ENCODE measurements around the gene DUOXA1. TPM values are rescaled to one million over a fixed set of nuclear protein-coding genes. Genes with fewer than 3 reads are reported as not detected.
"Not testable (repeated sequence)": the region's sequence is repeated elsewhere in the genome, so short reads cannot be mapped to it uniquely, and the experiment has no call there.

DUOXA1 gene
- total RNA-seq, 1 donor from 2014 or later, result 1.9 TPM

DNA sequence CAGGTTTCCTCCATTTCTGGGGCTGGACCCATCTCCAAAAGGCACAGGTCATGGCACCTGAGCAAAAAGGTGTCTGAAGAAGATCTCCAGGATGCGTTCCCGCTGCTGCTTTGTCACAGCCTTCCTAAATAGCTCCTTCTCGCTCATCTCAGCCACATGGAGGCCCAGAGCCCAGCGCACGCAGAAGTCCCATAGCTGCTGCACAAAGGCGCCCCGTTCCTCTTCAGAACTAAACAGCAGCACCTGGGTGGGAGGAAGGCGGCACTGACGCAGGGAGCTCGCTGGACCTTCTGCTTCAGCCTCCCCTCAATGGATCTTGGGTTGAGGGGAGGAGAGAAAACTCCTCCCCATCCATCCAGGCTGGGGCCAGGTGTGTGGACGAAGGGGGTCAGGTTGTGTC, 24.1 kb downstream of the DUOXA1 start:
- Mint-ChIP-seq H3K36me3 (ENCODE audit: low read depth, unreplicated experiment) (peaks cover 3% of the 10 kb centered on the region), H3K4me3 (ENCODE audit: unreplicated experiment) (no peak overlapping the region), H3K9me3 (ENCODE audit: unreplicated experiment) (no peaks in the 10 kb centered on the region), H3K27me3 (ENCODE audit: unreplicated experiment) (peaks cover 30% of the 10 kb centered on the region), H3K4me1 (ENCODE audit: unreplicated experiment) (peaks cover 18% of the 10 kb centered on the region), H3K27ac (ENCODE audit: unreplicated experiment) (no peak overlapping the region)
- no peak for DNase-seq (ENCODE audit: low spot score)
- TF ChIP-seq, protein P1, sequence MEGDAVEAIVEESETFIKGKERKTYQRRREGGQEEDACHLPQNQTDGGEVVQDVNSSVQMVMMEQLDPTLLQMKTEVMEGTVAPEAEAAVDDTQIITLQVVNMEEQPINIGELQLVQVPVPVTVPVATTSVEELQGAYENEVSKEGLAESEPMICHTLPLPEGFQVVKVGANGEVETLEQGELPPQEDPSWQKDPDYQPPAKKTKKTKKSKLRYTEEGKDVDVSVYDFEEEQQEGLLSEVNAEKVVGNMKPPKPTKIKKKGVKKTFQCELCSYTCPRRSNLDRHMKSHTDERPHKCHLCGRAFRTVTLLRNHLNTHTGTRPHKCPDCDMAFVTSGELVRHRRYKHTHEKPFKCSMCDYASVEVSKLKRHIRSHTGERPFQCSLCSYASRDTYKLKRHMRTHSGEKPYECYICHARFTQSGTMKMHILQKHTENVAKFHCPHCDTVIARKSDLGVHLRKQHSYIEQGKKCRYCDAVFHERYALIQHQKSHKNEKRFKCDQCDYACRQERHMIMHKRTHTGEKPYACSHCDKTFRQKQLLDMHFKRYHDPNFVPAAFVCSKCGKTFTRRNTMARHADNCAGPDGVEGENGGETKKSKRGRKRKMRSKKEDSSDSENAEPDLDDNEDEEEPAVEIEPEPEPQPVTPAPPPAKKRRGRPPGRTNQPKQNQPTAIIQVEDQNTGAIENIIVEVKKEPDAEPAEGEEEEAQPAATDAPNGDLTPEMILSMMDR (IDR thresholded peaks at IDR 0.05; ENCODE audit: unreplicated experiment), result no peak

- not testable (repeated sequence) for H3K27ac Mint-ChIP-seq (ENCODE audit: unreplicated experiment)
These were observed 25.5 kb downstream of the DUOXA1 start for GRCh38 chr15:45104170-45104569.

DNA sequence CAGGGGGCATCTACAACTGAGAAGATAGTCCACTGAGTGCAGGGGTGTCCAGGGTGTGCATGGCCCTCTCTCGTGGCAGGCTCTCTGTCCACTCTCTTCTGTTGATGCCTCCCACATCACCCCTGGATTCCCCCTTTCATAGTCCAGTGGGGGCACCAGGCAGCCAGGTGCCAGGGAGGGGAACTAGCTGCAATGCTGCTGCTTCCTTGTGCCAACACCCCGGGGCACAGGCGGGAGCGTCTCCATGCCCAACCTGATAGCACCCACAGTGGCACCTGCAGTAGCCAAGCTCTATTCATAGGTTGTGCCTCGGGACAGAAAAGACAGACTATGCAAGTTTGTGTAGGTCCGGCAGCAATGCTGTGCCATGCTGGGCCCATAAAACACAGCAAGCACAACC, 27.5 kb downstream of the DUOXA1 start:
- no peak for DNase-seq (ENCODE audit: low spot score)
- Mint-ChIP-seq H3K4me3 (ENCODE audit: unreplicated experiment) (no peak overlapping the region), H3K27me3 (ENCODE audit: unreplicated experiment) (peaks cover 21% of the 10 kb centered on the region), H3K27ac (ENCODE audit: unreplicated experiment) (no peak overlapping the region), H3K4me1 (ENCODE audit: unreplicated experiment) (peaks cover 18% of the 10 kb centered on the region), H3K36me3 (ENCODE audit: low read depth, unreplicated experiment) (peaks cover 3% of the 10 kb centered on the region), H3K9me3 (ENCODE audit: unreplicated experiment) (no peaks in the 10 kb centered on the region)
- TF ChIP-seq, protein P1 (IDR thresholded peaks at IDR 0.05; ENCODE audit: unreplicated experiment), result no peak

More at GRCh38 chr15:45104170-45104569, 25.5 kb downstream of the DUOXA1 start:
- H3K4me1 Mint-ChIP-seq (ENCODE audit: unreplicated experiment), result peaks cover 18% of the 10 kb centered on the region
- not testable (repeated sequence) for H3K36me3 Mint-ChIP-seq (ENCODE audit: low read depth, unreplicated experiment); H3K4me3 Mint-ChIP-seq (ENCODE audit: unreplicated experiment); H3K9me3 Mint-ChIP-seq (ENCODE audit: unreplicated experiment); DNase-seq (ENCODE audit: low spot score)
- peaks cover 17% of the 10 kb centered on the region for H3K27me3 Mint-ChIP-seq (ENCODE audit: unreplicated experiment)

DNA sequence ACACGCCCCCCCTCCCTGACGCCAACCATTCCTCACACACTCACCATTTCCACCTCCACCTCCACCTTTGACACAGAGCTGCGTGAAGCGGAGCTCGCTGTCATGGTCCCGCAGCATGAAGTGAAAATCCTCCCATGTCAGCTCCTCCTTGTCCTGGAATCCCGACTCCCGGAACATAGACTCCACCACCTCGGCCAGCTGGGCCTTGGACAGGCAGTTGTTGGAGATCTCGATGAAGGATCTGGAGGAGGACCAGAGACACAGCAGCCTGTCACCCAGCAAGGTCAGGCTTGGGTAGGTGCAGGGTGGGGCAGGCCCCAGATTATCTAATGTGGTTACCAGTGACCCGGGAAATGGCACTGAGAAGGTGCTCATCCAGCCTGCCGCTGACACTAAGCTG, 27.9 kb downstream of the DUOXA1 start:
- Mint-ChIP-seq H3K36me3 (ENCODE audit: low read depth, unreplicated experiment) (peaks cover 3% of the 10 kb centered on the region), H3K27me3 (ENCODE audit: unreplicated experiment) (peaks cover 18% of the 10 kb centered on the region), H3K4me1 (ENCODE audit: unreplicated experiment) (peaks cover 18% of the 10 kb centered on the region), H3K9me3 (ENCODE audit: unreplicated experiment) (no peaks in the 10 kb centered on the region), H3K27ac (ENCODE audit: unreplicated experiment) (no peak overlapping the region), H3K4me3 (ENCODE audit: unreplicated experiment) (no peak overlapping the region)
- TF ChIP-seq, protein P1 (IDR thresholded peaks at IDR 0.05; ENCODE audit: unreplicated experiment), result no peak
- no peak for DNase-seq (ENCODE audit: low spot score)

- Mint-ChIP-seq H3K4me3 (ENCODE audit: unreplicated experiment) (no peak overlapping the region), H3K27me3 (ENCODE audit: unreplicated experiment) (peaks cover 16% of the 10 kb centered on the region)
These were observed 28.6 kb downstream of the DUOXA1 start for GRCh38 chr15:45100884-45101625.

More at GRCh38 chr15:45100884-45101625, 28.6 kb downstream of the DUOXA1 start:
- TF ChIP-seq, protein P1 (IDR thresholded peaks at IDR 0.05; ENCODE audit: unreplicated experiment), result no peak
- peaks cover 18% of the 10 kb centered on the region for H3K4me1 Mint-ChIP-seq (ENCODE audit: unreplicated experiment)
- peaks cover 3% of the 10 kb centered on the region for H3K36me3 Mint-ChIP-seq (ENCODE audit: low read depth, unreplicated experiment)
- DNase-seq (ENCODE audit: low spot score), result no peak
- H3K27ac Mint-ChIP-seq (ENCODE audit: unreplicated experiment), result no peak overlapping the region
- H3K9me3 Mint-ChIP-seq (ENCODE audit: unreplicated experiment), result no peaks in the 10 kb centered on the region

Measured in endothelial cell (in vitro differentiated cells).